NCI-H82 treated with DMSO at 0.1 percent for 48 hours (cell line): ENCODE measurements around the gene RHOB.
"Not testable (repeated sequence)": the region's sequence is repeated elsewhere in the genome, so short reads cannot be mapped to it uniquely, and the experiment has no call there.

Experiments
- DNase-seq: peaks from one replicate; lab custom pipeline; 2025; ENCODE audit not compliant: unreplicated experiment; lab: John Stamatoyannopoulos, UW

RHOB gene

GRCh38 chr2:20446917-20447436 lies at the start of gene RHOB:
TSS of gene RHOB (plus strand) at chr2:20447074. CDS start at chr2:20447466, 392 bp downstream.
- DNase-seq, result peak; percentile 92

- DNase-seq, result no peak
Observed at GRCh38 chr2:20397811-20398447, 48.9 kb upstream of the RHOB start.

- DNase-seq, result no peak
Observed at GRCh38 chr2:20398956-20399567, 47.8 kb upstream of the RHOB start.

GRCh38 chr2:20400306-20400705 lies 46.6 kb upstream of the RHOB start:
- DNase-seq, result no peak

GRCh38 chr2:20400787-20401488 lies 45.9 kb upstream of the RHOB start:
- no peak for DNase-seq

- no peak for DNase-seq
Observed at GRCh38 chr2:20401489-20401835, 45.4 kb upstream of the RHOB start.

GRCh38 chr2:20403774-20404312 lies 43.0 kb upstream of the RHOB start:
- DNase-seq, result no peak

- no peak for DNase-seq
Observed at GRCh38 chr2:20404950-20405349, 41.9 kb upstream of the RHOB start.

- no peak for DNase-seq
Observed at GRCh38 chr2:20409039-20409438, 37.8 kb upstream of the RHOB start.

- DNase-seq, result no peak
Observed at GRCh38 chr2:20410556-20411277, 36.2 kb upstream of the RHOB start.

GRCh38 chr2:20411361-20411894 lies 35.4 kb upstream of the RHOB start:
- peak; percentile 17 for DNase-seq

GRCh38 chr2:20414806-20415205 lies 32.1 kb upstream of the RHOB start:
- DNase-seq, result no peak

- DNase-seq, result no peak
Observed at GRCh38 chr2:20415511-20415918, 31.4 kb upstream of the RHOB start.

GRCh38 chr2:20416723-20417122 lies 30.2 kb upstream of the RHOB start:
- DNase-seq, result no peak

GRCh38 chr2:20417230-20417821 lies 29.5 kb upstream of the RHOB start:
- DNase-seq, result not testable (repeated sequence)

GRCh38 chr2:20418519-20418918 lies 28.4 kb upstream of the RHOB start:
- DNase-seq, result no peak

GRCh38 chr2:20419007-20419576 lies 27.8 kb upstream of the RHOB start:
- DNase-seq, result no peak

- no peak for DNase-seq
Observed at GRCh38 chr2:20419752-20420151, 27.1 kb upstream of the RHOB start.

GRCh38 chr2:20421336-20421987 lies 25.4 kb upstream of the RHOB start:
- no peak for DNase-seq

- DNase-seq, result no peak
Observed at GRCh38 chr2:20421988-20422370, 24.9 kb upstream of the RHOB start.
